ENCODE data around the gene KIAA0825. TPM values are rescaled to one million over a fixed set of nuclear protein-coding genes. Genes with fewer than 3 reads are reported as not detected.

The KIAA0825 gene
- total and polyA plus RNA-seq, 2 of the 8 experiments (the other 6 are each of a cell fraction or from before 2014, with no cell fraction given), result 0.60 to 1.0 TPM

GRCh38 chr5:94645053-94645452, 26.6 kb upstream of the KIAA0825 start:
- H3K4me3 ChIP-seq (ENCODE audit: extremely low read depth in 1 of 4, insufficient read depth in 2 of 4, low read depth in 3 of 4, low read length in 4 of 4), result no peak overlapping the region
- DNase-seq (ENCODE audit: low read depth in 1 of 2, low spot score in 2 of 2) (no peak), FAIRE-seq (no peak)
- H3K14ac ChIP-seq (ENCODE audit: insufficient read length), result no peak overlapping the region
- 91% methylated on average over 3 of the region's 3 CpGs; no CpG with 5 or more reads in 1 of the 2 experiments for WGBS, 2 experiments (ENCODE audit: extremely low coverage in 1 of 2, insufficient coverage in 1 of 2, insufficient read length in 1 of 2, insufficient replicate concordance in 2 of 2, low coverage in 1 of 2, low lambda C conversion rate in 2 of 2, missing lambda C conversion rate in 1 of 2)
- H2BK20ac ChIP-seq (ENCODE audit: low read length), result no peak overlapping the region
- 0 out of 4 replicates have a peak, but pooled peaks cover 0 to 6% of the 10 kb centered on the region in 2 experiments for H3K79me2 ChIP-seq (ENCODE audit: control insufficient read depth in 1 of 2, insufficient read depth in 2 of 2, low read length in 2 of 2)
- H3K23ac ChIP-seq (ENCODE audit: insufficient read length), result no peak overlapping the region
- no peaks in the 10 kb centered on the region for H3K23me2 ChIP-seq (ENCODE audit: low read depth, low read length)
- no peak overlapping the region for H2AK5ac ChIP-seq (ENCODE audit: low read depth, low read length)
- H4K8ac ChIP-seq (ENCODE audit: extremely low read depth, insufficient read depth, low read length), result no peak overlapping the region
- no peak overlapping the region for H3K18ac ChIP-seq (ENCODE audit: extremely low read depth, low read length)
- no peaks in the 10 kb centered on the region for H4K20me1 ChIP-seq (replicated peaks in 1 of 2; ENCODE audit: control insufficient read depth in 1 of 2, insufficient read depth in 2 of 2, low read length in 2 of 2)
- ChIA-PET POLR2A (ENCODE audit: partially characterized antibody) (no interaction called here), CTCF (ENCODE audit: partially characterized antibody) (interaction anchor here (0.6 kb wide), 1 partner anchor 905 kb away, joined by 3 read pairs; no protein-coding TSS in a partner anchor)
- H3K27ac ChIP-seq (ENCODE audit: low read depth, low read length), result no peak overlapping the region
- H4K91ac ChIP-seq (replicated peaks; ENCODE audit: insufficient read length, low read length), result no peak overlapping the region
- H3K79me1 ChIP-seq (ENCODE audit: low read depth, low read length), result no peaks in the 10 kb centered on the region
- H2BK120ac ChIP-seq (replicated peaks; ENCODE audit: low read depth, low read length), result no peak overlapping the region
- no peak overlapping the region for H3K9ac ChIP-seq (replicated peaks in 1 of 4; ENCODE audit: extremely low read depth in 1 of 4, low read depth in 3 of 4, low read length in 3 of 4)
- H3K4me2 ChIP-seq (ENCODE audit: insufficient read depth in 1 of 2, low read depth in 2 of 2, low read length in 2 of 2), result no peak overlapping the region
- H3K9me3 ChIP-seq (ENCODE audit: insufficient read depth in 2 of 2, low read depth in 1 of 2, low read length in 1 of 2), result peaks cover 0 to under 1% of the 10 kb centered on the region in 2 experiments; a peak in 1 of 4 replicates
- no peaks in the 10 kb centered on the region for H3K4me1 ChIP-seq (replicated peaks in 1 of 4; ENCODE audit: control insufficient read depth in 3 of 4, insufficient read depth in 4 of 4, low read length in 3 of 4)
- H3K27me3 ChIP-seq (replicated peaks in 1 of 4; ENCODE audit: control insufficient read depth in 3 of 4, extremely low read depth in 1 of 4, insufficient read depth in 3 of 4, low read length in 3 of 4), result no peaks in the 10 kb centered on the region
- no peak overlapping the region for H2BK15ac ChIP-seq (ENCODE audit: low read length)
- H2AFZ ChIP-seq (ENCODE audit: low read length), result no peak overlapping the region
- no peak overlapping the region for H2BK5ac ChIP-seq (ENCODE audit: low read depth, low read length)
- no peak overlapping the region for H4K5ac ChIP-seq (ENCODE audit: insufficient read length, low read depth, low read length)
- H3K4ac ChIP-seq (replicated peaks; ENCODE audit: insufficient read length, low read depth, low read length), result no peak overlapping the region
- H2BK12ac ChIP-seq (ENCODE audit: low read depth, low read length), result no peak overlapping the region
- peaks cover 0 to 2% (median 0%) of the 10 kb centered on the region in 4 experiments; a peak in 4 of 8 replicates for H3K36me3 ChIP-seq (ENCODE audit: control insufficient read depth in 2 of 4, insufficient read depth in 4 of 4, low read length in 3 of 4)
- H3K56ac ChIP-seq (replicated peaks; ENCODE audit: insufficient read length, low read depth, low read length), result no peak overlapping the region
- TF ChIP-seq CHD1 (IDR thresholded peaks at IDR 0.05; ENCODE audit: low read depth, low read length) (no peak), POLR2A (IDR thresholded peaks at IDR 0.05; ENCODE audit: control extremely low read depth in 1 of 2, low read depth in 2 of 2, low read length in 2 of 2) (no peak), TBP (IDR thresholded peaks at IDR 0.05; ENCODE audit: low read depth, low read length) (no peak), SP1 (IDR thresholded peaks at IDR 0.05; ENCODE audit: low read depth, low read length) (no peak), BCL11A (IDR thresholded peaks at IDR 0.05; ENCODE audit: low read depth in 2 of 2, low read length in 2 of 2) (no peak), USF2 (IDR thresholded peaks at IDR 0.05; ENCODE audit: low read length) (no peak), CREB1 (IDR thresholded peaks at IDR 0.05) (no peak), ZNF274 (IDR thresholded peaks at IDR 0.05; ENCODE audit: borderline replicate concordance, extremely low read depth, low read length) (no peak), JUN (IDR thresholded peaks at IDR 0.05; ENCODE audit: low read depth, low read length) (no peak), HDAC6 (IDR thresholded peaks at IDR 0.05; ENCODE audit: low read depth, low read length) (no peak), SIN3A (conservative IDR thresholded peaks at IDR 0.05 in 1 of 2, IDR thresholded peaks at IDR 0.05 in 1 of 2; ENCODE audit: low read depth in 1 of 2, low read length in 2 of 2) (no peak), SP4 (IDR thresholded peaks at IDR 0.05; ENCODE audit: low read length) (no peak), KDM5A (IDR thresholded peaks at IDR 0.05; ENCODE audit: low read length) (no peak), RBBP5 (IDR thresholded peaks at IDR 0.05; ENCODE audit: borderline replicate concordance, low read depth, low read length) (no peak), BACH1 (IDR thresholded peaks at IDR 0.05; ENCODE audit: low read length) (no peak)
